GM23248 (cell line): Measurements from ENCODE around the gene MAP3K14. TPM values are rescaled to one million over a fixed set of nuclear protein-coding genes. Genes with fewer than 3 reads are reported as not detected.
"Not testable (repeated sequence)": the region's sequence is repeated elsewhere in the genome, so short reads cannot be mapped to it uniquely, and the experiment has no call there.

Experiments used
- DNase-seq: peaks from one replicate; pipeline ENCODE4 v3.0.0-alpha.2; 2015
- H2AFZ ChIP-seq: fragments of 200-600 bp; sonication (generic); 2 replicates; pipeline ENCODE4 v1.6.1; 2016; ENCODE audit warnings: antibody characterized with exemption
- H3F3A ChIP-seq: fragments of 200-600 bp; sonication (generic); 2 replicates; pipeline ENCODE4 v1.6.1; 2016; ENCODE audit warnings: mild to moderate bottlenecking, antibody characterized with exemption, mixed run types; ENCODE audit not compliant: insufficient read depth
- H3K27ac ChIP-seq: fragments of 200-600 bp; sonication (generic); 2 replicates; pipeline ENCODE4 v1.5.1; 2016; ENCODE audit warnings: mild to moderate bottlenecking
- H3K27me3 ChIP-seq: fragments of 200-600 bp; sonication (generic); replicated peaks from 2 replicates; pipeline ENCODE4 v1.6.1; 2016; ENCODE audit warnings: mild to moderate bottlenecking; ENCODE audit not compliant: insufficient read depth
- H3K36me3 ChIP-seq: fragments of 200-600 bp; sonication (generic); 2 replicates; pipeline ENCODE4 v1.6.1; 2016; ENCODE audit warnings: low read depth, mild to moderate bottlenecking
- H3K4me1 ChIP-seq: fragments of 200-600 bp; sonication (generic); 2 replicates; pipeline ENCODE4 v1.6.1; 2016; ENCODE audit warnings: mild to moderate bottlenecking; ENCODE audit not compliant: insufficient read depth
- H3K4me2 ChIP-seq: fragments of 200-600 bp; sonication (generic); one replicate; pipeline ENCODE4 v1.6.1; 2016; ENCODE audit warnings: mild to moderate bottlenecking; ENCODE audit not compliant: unreplicated experiment
- H3K4me3 ChIP-seq: fragments of 200-600 bp; sonication (generic); 2 replicates; pipeline ENCODE4 v1.5.1; 2016; ENCODE audit warnings: mild to moderate bottlenecking
- H3K79me2 ChIP-seq: fragments of 200-600 bp; sonication (generic); 2 replicates; pipeline ENCODE4 v1.6.1; 2016; ENCODE audit warnings: mild to moderate bottlenecking; ENCODE audit not compliant: insufficient read depth
- H3K9ac ChIP-seq: fragments of 200-600 bp; sonication (generic); 2 replicates; pipeline ENCODE4 v1.6.1; 2016; ENCODE audit warnings: mild to moderate bottlenecking
- H3K9me2 ChIP-seq: fragments of 200-600 bp; sonication (generic); 2 replicates; pipeline ENCODE4 v1.6.1; 2016; ENCODE audit warnings: mixed run types, mild to moderate bottlenecking, moderate library complexity; ENCODE audit not compliant: insufficient read depth
- H3K9me3 ChIP-seq: fragments of 200-600 bp; sonication (generic); one replicate; pipeline ENCODE4 v1.6.1; 2017; ENCODE audit warnings: low read depth
- H4K20me1 ChIP-seq: fragments of 200-600 bp; sonication (generic); 2 replicates; pipeline ENCODE4 v1.6.0; 2016; ENCODE audit not compliant: insufficient read depth
- EZH2 ChIP-seq: fragments of 200-600 bp; sonication (generic); IDR thresholded peaks from 2 replicates; pipeline ENCODE4 v1.6.1; 2018; ENCODE audit warnings: antibody characterized with exemption, mild to moderate bottlenecking; ENCODE audit not compliant: insufficient read depth, poor library complexity, severe bottlenecking
- EZH2phosphoT487 ChIP-seq: fragments of 200-600 bp; sonication (generic); IDR thresholded peaks from 2 replicates; pipeline ENCODE4 v1.6.1; 2018; ENCODE audit warnings: antibody characterized with exemption, moderate library complexity, mild to moderate bottlenecking, low read depth; ENCODE audit not compliant: insufficient read depth
- WGBS, 2 experiments: methylation state at CpG; one replicate each; pipeline ENCODE4 v1.1.6; 2015 to 2017; ENCODE audit warnings: low lambda C conversion rate in 2 of 2, low coverage in 1 of 2; ENCODE audit errors: missing lambda C conversion rate in 2 of 2; 5-methylcytosine and 5-hydroxymethylcytosine counted together
- in situ Hi-C: fragments of 300-500 bp; cut with MboI; formaldehyde crosslinking; loops from 2 replicates; pipeline ENCODE4 v1.15.0; 2020
- polyA plus RNA-seq: library from polyadenylated mRNA; unstranded; fragments of >200 nt; fragmentation: Nextera tagmentation; extraction: Ambion mirVana; gene quantifications from 2 replicates; pipeline ENCODE4 v1.2.1, GENCODE V29; 2016
- total RNA-seq: library from RNA; depleted of rRNA; stranded (reverse); fragments of >200 nt; shearing (Covaris generic); gene quantifications from 2 replicates; pipeline ENCODE4 v1.2.3, GENCODE V29; 2014

MAP3K14 gene
- total and polyA plus RNA-seq, 2 experiments from 2014 or later = 3.4 to 4.2 TPM

DNA sequence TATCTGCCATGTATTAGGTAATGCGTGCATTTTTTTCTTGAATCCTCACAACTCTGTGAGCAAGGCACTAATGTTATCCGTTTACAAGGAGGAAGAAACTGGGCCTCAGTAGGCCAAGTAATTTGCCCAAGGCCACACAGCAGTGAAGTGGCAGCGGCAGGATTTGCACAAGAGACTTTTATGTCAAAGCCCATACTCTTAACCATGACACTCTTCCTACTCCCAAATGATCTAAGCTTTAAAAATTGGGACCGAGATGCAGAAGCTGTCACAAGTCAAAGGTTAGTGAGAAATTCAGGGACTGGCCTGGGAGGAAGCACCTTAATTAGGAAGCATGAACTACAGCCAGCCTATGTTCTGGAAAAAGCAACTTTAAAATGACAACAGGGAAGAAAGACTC is 10.7 kb downstream of the MAP3K14 start:
- in situ Hi-C loops = no loop called here
- no peaks in the 10 kb centered on the region for H3K9me3 ChIP-seq
- peak overlapping the region; percentile 51 for H3K9ac ChIP-seq
- peaks cover 69% of the 10 kb centered on the region for H3F3A ChIP-seq
- no peak overlapping the region for H3K4me3 ChIP-seq
- peaks cover 85% of the 10 kb centered on the region for H3K79me2 ChIP-seq
- H3K27ac ChIP-seq = peak overlapping the region; percentile 92
- no peak for DNase-seq
- peaks cover 71% of the 10 kb centered on the region for H3K4me1 ChIP-seq
- TF ChIP-seq EZH2 (no peak), EZH2phosphoT487 (no peak)
- peak overlapping the region; percentile 63 for H3K4me2 ChIP-seq
- H2AFZ ChIP-seq = no peak overlapping the region
- no peaks in the 10 kb centered on the region for H3K36me3 ChIP-seq
- 50 to 53% methylated on average over 4 of the region's 4 CpGs for WGBS, 2 experiments
- H4K20me1 ChIP-seq = no peaks in the 10 kb centered on the region
- H3K9me2 ChIP-seq = no peaks in the 10 kb centered on the region
- no peaks in the 10 kb centered on the region for H3K27me3 ChIP-seq

DNA sequence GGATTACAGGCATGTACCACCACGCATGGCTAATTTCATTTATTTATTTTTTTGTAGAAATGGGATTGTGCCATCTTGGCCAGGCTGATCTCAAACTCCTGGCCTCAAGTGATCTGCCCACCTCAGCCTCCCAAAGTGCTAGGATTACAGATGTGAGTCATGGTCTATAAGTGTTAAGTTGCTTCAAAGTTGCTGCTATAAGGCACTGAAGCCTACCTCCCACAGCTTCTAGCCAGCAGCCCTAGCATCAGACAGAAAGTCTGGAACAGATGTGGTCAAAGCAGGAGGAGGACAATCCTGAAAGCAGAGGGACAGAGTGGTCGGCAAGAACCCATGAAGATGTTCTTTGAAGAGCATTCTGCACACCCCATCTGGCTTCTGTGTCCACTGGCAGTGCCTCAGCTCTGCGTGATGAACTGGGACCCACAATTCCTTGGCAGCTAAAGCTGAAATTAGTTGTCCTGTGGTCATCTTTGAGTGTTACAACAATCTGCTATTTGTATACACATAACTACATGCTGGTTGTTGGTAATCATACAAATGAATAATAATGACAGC is 11.2 kb downstream of the MAP3K14 start:
- no peaks in the 10 kb centered on the region for H3K27me3 ChIP-seq
- H3F3A ChIP-seq = peaks cover 72% of the 10 kb centered on the region
- H3K4me1 ChIP-seq = peaks cover 68% of the 10 kb centered on the region
- no peaks in the 10 kb centered on the region for H3K9me3 ChIP-seq
- no peaks in the 10 kb centered on the region for H4K20me1 ChIP-seq
- peak overlapping the region; percentile 63 for H3K4me2 ChIP-seq
- DNase-seq = peak; percentile 88
- H3K9me2 ChIP-seq = no peaks in the 10 kb centered on the region
- TF ChIP-seq EZH2phosphoT487 (no peak), EZH2 (no peak)
- WGBS, 2 experiments = 32 to 33% methylated on average over 3 of the region's 3 CpGs
- no peaks in the 10 kb centered on the region for H3K36me3 ChIP-seq
- H3K27ac ChIP-seq = peak overlapping the region; percentile 92
- H3K4me3 ChIP-seq = no peak overlapping the region
- in situ Hi-C loops = no loop called here
- H3K9ac ChIP-seq = peak overlapping the region; percentile 51; the same call in 1 of the 2 replicates
- peaks cover 85% of the 10 kb centered on the region for H3K79me2 ChIP-seq
- H2AFZ ChIP-seq = no peak overlapping the region

- Histone ChIP-seq H3F3A (peaks cover 80% of the 10 kb centered on the region), H3K79me2 (peaks cover 85% of the 10 kb centered on the region), H3K4me1 (peaks cover 76% of the 10 kb centered on the region), H3K27ac (peak overlapping the region; percentile 69), H3K36me3 (peaks cover 6% of the 10 kb centered on the region; the same call in 1 of the 2 replicates), H3K4me2 (peak overlapping the region; percentile 72), H3K9me3 (no peaks in the 10 kb centered on the region), H2AFZ (peak overlapping the region; percentile 20; the same call in 1 of the 2 replicates), H3K4me3 (peak overlapping the region; percentile 23), H4K20me1 (no peaks in the 10 kb centered on the region), H3K9ac (peak overlapping the region; percentile 41), H3K9me2 (no peaks in the 10 kb centered on the region), H3K27me3 (no peaks in the 10 kb centered on the region)
- in situ Hi-C loops = no loop called here
- peak; percentile 75 for DNase-seq
- 20 to 24% methylated on average over 10 of the region's 10 CpGs for WGBS, 2 experiments
- TF ChIP-seq EZH2 (no peak), EZH2phosphoT487 (no peak)
Observed at GRCh38 chr17:45302649-45303173, 14.1 kb downstream of the MAP3K14 start.

DNA sequence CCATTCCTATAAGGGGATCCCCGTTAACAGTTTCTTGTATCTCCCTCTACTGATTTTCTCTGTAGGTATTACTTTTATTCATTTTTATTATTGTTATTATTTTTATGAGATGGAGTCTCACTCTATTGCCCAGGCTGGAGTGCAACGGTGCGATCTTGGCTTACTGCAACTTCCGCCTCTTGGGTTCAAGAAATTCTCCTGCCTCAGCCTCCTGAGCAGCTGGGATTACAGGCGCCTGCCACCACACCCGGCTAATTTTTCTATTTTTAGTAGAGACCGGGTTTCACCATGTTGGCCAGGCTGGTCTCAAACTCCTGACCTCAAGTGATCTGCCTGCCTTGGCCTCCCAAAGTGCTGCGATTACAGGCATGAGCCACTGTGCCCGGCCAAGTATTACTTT is 14.6 kb downstream of the MAP3K14 start:
- peak overlapping the region; percentile 23 for H3K4me3 ChIP-seq
- H3K27ac ChIP-seq = peak overlapping the region; percentile 69
- H3K9me2 ChIP-seq, in situ Hi-C loops, H3K27me3 ChIP-seq, DNase-seq, H3K36me3 ChIP-seq, H3K9me3 ChIP-seq, H2AFZ ChIP-seq, H4K20me1 ChIP-seq: not testable (repeated sequence)
- peaks cover 79% of the 10 kb centered on the region for H3F3A ChIP-seq
- H3K79me2 ChIP-seq = peaks cover 88% of the 10 kb centered on the region
- peak overlapping the region; percentile 72 for H3K4me2 ChIP-seq
- peaks cover 73% of the 10 kb centered on the region for H3K4me1 ChIP-seq
- WGBS, 2 experiments = 37 to 41% methylated on average over 9 of the region's 9 CpGs
- H3K9ac ChIP-seq = peak overlapping the region; percentile 41
